Endothelial cell of umbilical vein (primary cell): ENCODE results near the gene KDM4C.

Experiments used
- CTCF ChIP-seq, 2 donors: IDR thresholded peaks; 1 replicate in 1 of 2; 2 replicates in 1 of 2; pipeline ENCODE4 v1.5.1; 2011; ENCODE audit warnings: low read length in 2 of 2, mild to moderate bottlenecking in 2 of 2, moderate library complexity in 2 of 2, control low read depth in 1 of 2, inconsistent platforms in 1 of 2, low read depth in 1 of 2; ENCODE audit not compliant: insufficient read depth in 1 of 2; ENCODE audit errors: extremely low read depth in 1 of 2
- EZH2 ChIP-seq: IDR thresholded peaks from 2 replicates; pipeline ENCODE4 v1.6.1; 2012; ENCODE audit warnings: borderline replicate concordance, low read depth, mild to moderate bottlenecking, moderate library complexity, low read length, inconsistent platforms; ENCODE audit not compliant: severe bottlenecking
- FOS ChIP-seq: IDR thresholded peaks from 2 replicates; pipeline ENCODE4 v1.6.1; 2011; ENCODE audit warnings: mild to moderate bottlenecking, low read length, moderate library complexity, borderline replicate concordance; ENCODE audit not compliant: insufficient read depth
- JUN ChIP-seq: IDR thresholded peaks from 2 replicates; pipeline ENCODE4 v1.6.1; 2011; ENCODE audit warnings: borderline replicate concordance, low read depth; ENCODE audit not compliant: insufficient read length, insufficient read depth
- MYC ChIP-seq: IDR thresholded peaks from one replicate; pipeline ENCODE4 v1.6.1; 2011; ENCODE audit warnings: mild to moderate bottlenecking, low read depth, low read length
- POLR2A ChIP-seq: IDR thresholded peaks from 2 replicates; pipeline ENCODE4 v1.6.1; 2012; ENCODE audit warnings: low read depth, mild to moderate bottlenecking, control low read depth, low read length
- POLR2AphosphoS5 ChIP-seq: IDR thresholded peaks from 2 replicates; pipeline ENCODE4 v1.6.1; 2012; ENCODE audit warnings: low read depth, mild to moderate bottlenecking, control low read depth, low read length, moderate library complexity; ENCODE audit not compliant: insufficient read depth
- TF ChIP-seq, protein P1 (sequence below): IDR thresholded peaks from 2 replicates; pipeline ENCODE4 v1.6.1; 2011; ENCODE audit not compliant: insufficient read depth, insufficient read length

- no peak for TF ChIP-seq CTCF (IDR thresholded peaks at IDR 0.05; ENCODE audit: extremely low read depth in 1 of 2, insufficient read depth in 1 of 2, low read depth in 1 of 2, low read length in 2 of 2)
- no peak for TF ChIP-seq FOS
- no peak for TF ChIP-seq POLR2AphosphoS5
- TF ChIP-seq EZH2 = no peak
- no peak for TF ChIP-seq POLR2A
- TF ChIP-seq JUN = no peak
- TF ChIP-seq MYC = no peak
- TF ChIP-seq, protein P1, sequence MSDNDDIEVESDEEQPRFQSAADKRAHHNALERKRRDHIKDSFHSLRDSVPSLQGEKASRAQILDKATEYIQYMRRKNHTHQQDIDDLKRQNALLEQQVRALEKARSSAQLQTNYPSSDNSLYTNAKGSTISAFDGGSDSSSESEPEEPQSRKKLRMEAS = no peak
Measured at GRCh38 chr9:7093040-7093439, 335.3 kb downstream of the KDM4C start.
